Small intestine (tissue), 7 donors: ENCODE data around the gene ECE2. TPM values are rescaled to one million over a fixed set of nuclear protein-coding genes. Genes with fewer than 3 reads are reported as not detected.
"Not testable (repeated sequence)": the region's sequence is repeated elsewhere in the genome, so short reads cannot be mapped to it uniquely, and the experiment has no call there.

Experiments
- DNase-seq, 2 donors: peaks; one replicate each; pipeline versions ENCODE4 v3.0.0 to v3.0.0-alpha.2; 2013
- FAIRE-seq: peaks from 2 replicates; lab custom pipeline; 2012; peaks lifted over from hg19 to GRCh38; lab: Jason Lieb, UNC
- H3K27ac ChIP-seq, 3 donors: one replicate each; pipeline ENCODE4 v1.5.1; 2013; ENCODE audit warnings: low read length in 2 of 3, mild to moderate bottlenecking in 2 of 3, control low read depth in 1 of 3, inconsistent platforms in 1 of 3, low read depth in 1 of 3, moderate library complexity in 1 of 3
- H3K27me3 ChIP-seq, 3 donors: one replicate each; pipeline ENCODE4 v1.6.1; 2013; ENCODE audit warnings: low read length in 3 of 3, inconsistent platforms in 1 of 3; ENCODE audit not compliant: control insufficient read depth in 3 of 3, insufficient read depth in 3 of 3
- H3K36me3 ChIP-seq, 3 donors: one replicate each; pipeline ENCODE4 v1.6.1; 2013; ENCODE audit warnings: low read length in 3 of 3, inconsistent platforms in 1 of 3, low read depth in 1 of 3, mild to moderate bottlenecking in 1 of 3, moderate library complexity in 1 of 3; ENCODE audit not compliant: control insufficient read depth in 3 of 3, insufficient read depth in 2 of 3
- H3K4me1 ChIP-seq, 3 donors: one replicate each; pipeline ENCODE4 v1.6.1; 2013; ENCODE audit warnings: low read length in 2 of 3, inconsistent platforms in 1 of 3, low read depth in 1 of 3, mild to moderate bottlenecking in 1 of 3, moderate library complexity in 1 of 3; ENCODE audit not compliant: control insufficient read depth in 3 of 3, insufficient read depth in 2 of 3
- H3K4me3 ChIP-seq, 3 donors: one replicate each; pipeline ENCODE4 v1.5.1; 2013; ENCODE audit warnings: low read length in 3 of 3, control low read depth in 1 of 3, inconsistent platforms in 1 of 3, low read depth in 1 of 3, mild to moderate bottlenecking in 1 of 3, moderate library complexity in 1 of 3
- H3K9me3 ChIP-seq, 2 donors: one replicate each; pipeline ENCODE4 v1.6.1; 2013; ENCODE audit warnings: low read depth in 1 of 2, low read length in 1 of 2; ENCODE audit not compliant: control insufficient read depth in 2 of 2, insufficient read depth in 1 of 2
- WGBS, 3 donors: extraction: QIAGEN DNeasy Blood & Tissue Kit; methylation state at CpG; one replicate each; pipeline ENCODE4 v1.1.7; 2013; 5-methylcytosine and 5-hydroxymethylcytosine counted together
- polyA plus RNA-seq, 4 donors: library from polyadenylated mRNA; stranded (reverse) in 3 of 4; unstranded in 1 of 4; fragments of 200-250 nt in 3 of 4; fragments of 120-200 nt in 1 of 4; gene quantifications; one replicate each; pipeline versions ENCODE4 v1.2.1 to v1.2.3, GENCODE V29; 2013
- donor health status: healthy with polysubstance abuse.
- donor health status: control.
- donor health status: control.
- donor health status: Bipolar disorder and iron deficiency.
- donor health status: healthy.

Gene ECE2
- polyA plus RNA-seq, 4 donors, result 0.04 to 2.1 TPM; not detected in 2

GRCh38 chr3:184335661-184336546 lies 60.1 kb downstream of the ECE2 start:
- peaks cover 0 to 57% (median 31%) of the 10 kb centered on the region in 3 donors for H3K36me3 ChIP-seq
- DNase-seq, result peak; percentile 77 to 94
- 0 to 1% (median 1%) methylated on average over 48 to 77 of the region's 77 CpGs for WGBS, 3 donors
- FAIRE-seq, result no peak
- peak overlapping the region; percentile 71 to 79 (median 73) for H3K4me3 ChIP-seq
- peak overlapping the region; percentile 86 to 97 (median 95) for H3K27ac ChIP-seq
- H3K4me1 ChIP-seq, result peaks cover 0 to 29% (median 0%) of the 10 kb centered on the region in 3 donors
- no peaks in the 10 kb centered on the region for H3K27me3 ChIP-seq
- H3K9me3 ChIP-seq, result no peaks in the 10 kb centered on the region

GRCh38 chr3:184336547-184337398 lies 61.0 kb downstream of the ECE2 start:
- 23 to 27% (median 25%) methylated on average over 17 of the region's 17 CpGs for WGBS, 3 donors
- no peak for FAIRE-seq
- H3K4me1 ChIP-seq, result peaks cover 0 to 29% (median 0%) of the 10 kb centered on the region in 3 donors

GRCh38 chr3:184337399-184337714 lies 61.5 kb downstream of the ECE2 start, which contains the start of gene FAM131A:
Gene FAM131A, plus strand, starts transcription at chr3:184337600. Its CDS starts 31 bp downstream, at chr3:184337631.
- Histone ChIP-seq H3K4me1 (peaks cover 0 to 29% (median 0%) of the 10 kb centered on the region in 3 donors), H3K36me3 (peaks cover 0 to 54% (median 18%) of the 10 kb centered on the region in 3 donors), H3K27ac (peak within 1 kb of the TSS; percentile 86 to 97 (median 95)), H3K4me3 (peak within 1 kb of the TSS; percentile 71 to 79 (median 73)), H3K9me3 (no peaks in the 10 kb centered on the region), H3K27me3 (no peaks in the 10 kb centered on the region)
- no peak for FAIRE-seq
- 69 to 82% (median 78%) methylated on average over 6 of the region's 6 CpGs for WGBS, 3 donors
- DNase-seq, result no peak

More at GRCh38 chr3:184336547-184337398, 61.0 kb downstream of the ECE2 start:
- peak overlapping the region; percentile 71 to 79 (median 73) for H3K4me3 ChIP-seq
- peak overlapping the region; percentile 86 to 97 (median 95) for H3K27ac ChIP-seq
- no peaks in the 10 kb centered on the region for H3K27me3 ChIP-seq
- DNase-seq, result peak; percentile 61 to 73
- no peaks in the 10 kb centered on the region for H3K9me3 ChIP-seq
- peaks cover 0 to 54% (median 23%) of the 10 kb centered on the region in 3 donors for H3K36me3 ChIP-seq

GRCh38 chr3:184337981-184338380 lies 62.2 kb downstream of the ECE2 start:
- peak overlapping the region in 1 of 3 donors; percentile 3 for H3K4me3 ChIP-seq
- H3K4me1 ChIP-seq, result peaks cover 0 to 29% (median 0%) of the 10 kb centered on the region in 3 donors
- H3K9me3 ChIP-seq, result no peaks in the 10 kb centered on the region
- peak overlapping the region in 2 of 3 donors; percentile 95 to 97 for H3K27ac ChIP-seq
- 71 to 79% (median 77%) methylated on average over 7 of the region's 7 CpGs for WGBS, 3 donors
- no peak for FAIRE-seq
- H3K36me3 ChIP-seq, result peaks cover 0 to 54% (median 13%) of the 10 kb centered on the region in 3 donors
- H3K27me3 ChIP-seq, result no peaks in the 10 kb centered on the region
- no peak for DNase-seq

GRCh38 chr3:184338511-184338945 lies 62.7 kb downstream of the ECE2 start:
- 28 to 38% (median 34%) methylated on average over 31 to 37 of the region's 37 CpGs for WGBS, 3 donors
- DNase-seq (peak in 1 of 2 donors; percentile 86), FAIRE-seq (no peak)

GRCh38 chr3:184339001-184339400 lies 63.2 kb downstream of the ECE2 start:
- WGBS, 3 donors, result 57 to 63% (median 58%) methylated on average over 8 of the region's 8 CpGs
- FAIRE-seq (no peak), DNase-seq (no peak)
- Histone ChIP-seq H3K4me1 (peaks cover 0 to 29% (median 0%) of the 10 kb centered on the region in 3 donors), H3K27ac (peak overlapping the region in 2 of 3 donors; percentile 9 to 67), H3K4me3 (peak overlapping the region in 1 of 3 donors; percentile 24), H3K36me3 (peaks cover 0 to 53% (median 6%) of the 10 kb centered on the region in 3 donors), H3K27me3 (no peaks in the 10 kb centered on the region), H3K9me3 (no peaks in the 10 kb centered on the region)

More at GRCh38 chr3:184338511-184338945, 62.7 kb downstream of the ECE2 start:
- H3K4me3 ChIP-seq, result peak overlapping the region in 1 of 3 donors; percentile 24
- H3K9me3 ChIP-seq, result no peaks in the 10 kb centered on the region
- peaks cover 0 to 55% (median 9%) of the 10 kb centered on the region in 3 donors for H3K36me3 ChIP-seq
- peaks cover 0 to 29% (median 0%) of the 10 kb centered on the region in 3 donors for H3K4me1 ChIP-seq
- no peaks in the 10 kb centered on the region for H3K27me3 ChIP-seq
- peak overlapping the region in 2 of 3 donors; percentile 95 to 97 for H3K27ac ChIP-seq

GRCh38 chr3:184339451-184340135 lies 63.8 kb downstream of the ECE2 start:
- 90 to 92% (median 92%) methylated on average over 19 of the region's 19 CpGs for WGBS, 3 donors
- Histone ChIP-seq H3K4me1 (peaks cover 0 to 29% (median 0%) of the 10 kb centered on the region in 3 donors), H3K27ac (peak overlapping the region in 1 of 3 donors; percentile 67), H3K36me3 (peaks cover 0 to 53% (median 5%) of the 10 kb centered on the region in 3 donors)
- not testable (repeated sequence) for FAIRE-seq, H3K4me3 ChIP-seq, H3K27me3 ChIP-seq, DNase-seq, H3K9me3 ChIP-seq
